Cardiac muscle cell (in vitro differentiated cells and primary cell): ENCODE data around the gene MIAT. TPM values are rescaled to one million over a fixed set of nuclear protein-coding genes. Genes with fewer than 3 reads are reported as not detected.

ENCODE experiments used
- DNase-seq, 2 donors: peaks; one replicate each; pipeline versions ENCODE4 v3.0.0 to v3.0.0-alpha.2; 2010 to 2017; ENCODE audit warnings: low read depth in 1 of 2, low spot score in 1 of 2
- H3K27ac ChIP-seq: fragments of 200-600 bp; sonication (generic); 2 replicates; pipeline ENCODE4 v1.5.1; 2016
- H3K27me3 ChIP-seq: fragments of 200-600 bp; sonication (generic); 2 replicates; pipeline ENCODE4 v1.6.0; 2016; ENCODE audit warnings: control low read depth
- H3K36me3 ChIP-seq: fragments of 200-600 bp; sonication (generic); 2 replicates; pipeline ENCODE4 v1.5.1; 2016; ENCODE audit warnings: control low read depth
- H3K4me1 ChIP-seq: fragments of 200-600 bp; sonication (generic); 2 replicates; pipeline ENCODE4 v1.8.1; 2017; ENCODE audit warnings: low read depth, mild to moderate bottlenecking, mixed run types
- H3K4me3 ChIP-seq: fragments of 200-600 bp; sonication (generic); 2 replicates; pipeline ENCODE4 v1.5.1; 2016; ENCODE audit warnings: mild to moderate bottlenecking
- H3K9me3 ChIP-seq: fragments of 200-600 bp; sonication (generic); 2 replicates; pipeline ENCODE4 v1.5.1; 2017; ENCODE audit warnings: low read depth, mild to moderate bottlenecking, control low read depth
- CTCF ChIP-seq: IDR thresholded peaks from 2 replicates; pipeline ENCODE4 v1.5.1; 2012; ENCODE audit warnings: low read depth, mild to moderate bottlenecking, low read length
- polyA plus RNA-seq: library from polyadenylated mRNA; unstranded; fragments of >200 nt; fragmentation: Nextera tagmentation; extraction: Ambion mirVana; gene quantifications from 2 replicates; pipeline ENCODE4 v1.2.1, GENCODE V29; 2016
- total RNA-seq: library from RNA; depleted of rRNA; stranded (reverse); fragments of >200 nt; gene quantifications from 2 replicates; pipeline ENCODE4 v1.2.3, GENCODE V29; 2016

MIAT gene
- total and polyA plus RNA-seq, 2 experiments from 2014 or later, result 0.11 to 0.66 TPM

GRCh38 chr22:26663374-26663923 lies 6.1 kb downstream of the MIAT start:
- TF ChIP-seq CTCF, result no peak
- peaks cover 10% of the 10 kb centered on the region for H3K27me3 ChIP-seq
- no peaks in the 10 kb centered on the region for H3K36me3 ChIP-seq
- H3K9me3 ChIP-seq, result no peaks in the 10 kb centered on the region
- H3K27ac ChIP-seq, result no peak overlapping the region
- no peak for DNase-seq
- peaks cover 2% of the 10 kb centered on the region for H3K4me1 ChIP-seq
- no peak overlapping the region for H3K4me3 ChIP-seq

- Histone ChIP-seq H3K27me3 (no peaks in the 10 kb centered on the region), H3K4me1 (no peaks in the 10 kb centered on the region), H3K4me3 (no peak overlapping the region), H3K9me3 (no peaks in the 10 kb centered on the region), H3K36me3 (no peaks in the 10 kb centered on the region), H3K27ac (no peak overlapping the region)
- no peak for DNase-seq
- TF ChIP-seq CTCF, result no peak
Observed at GRCh38 chr22:26665813-26666231, 8.4 kb downstream of the MIAT start.

- H3K9me3 ChIP-seq, result no peaks in the 10 kb centered on the region
- no peak for TF ChIP-seq CTCF
- DNase-seq, result no peak
- no peaks in the 10 kb centered on the region for H3K4me1 ChIP-seq
- no peaks in the 10 kb centered on the region for H3K36me3 ChIP-seq
- no peak overlapping the region for H3K4me3 ChIP-seq
- H3K27me3 ChIP-seq, result no peaks in the 10 kb centered on the region
- no peak overlapping the region for H3K27ac ChIP-seq
Observed at GRCh38 chr22:26667140-26667539, 9.8 kb downstream of the MIAT start.

GRCh38 chr22:26669060-26669481 lies 11.7 kb downstream of the MIAT start:
- peaks cover 7% of the 10 kb centered on the region for H3K4me1 ChIP-seq
- no peak overlapping the region for H3K27ac ChIP-seq
- TF ChIP-seq CTCF, result no peak
- peak in 1 of 2 donors; percentile 50 for DNase-seq
- no peak overlapping the region for H3K4me3 ChIP-seq
- no peaks in the 10 kb centered on the region for H3K27me3 ChIP-seq
- H3K36me3 ChIP-seq, result no peaks in the 10 kb centered on the region
- H3K9me3 ChIP-seq, result no peaks in the 10 kb centered on the region

GRCh38 chr22:26670459-26670858 lies 13.1 kb downstream of the MIAT start:
- no peak overlapping the region for H3K4me3 ChIP-seq
- H3K36me3 ChIP-seq, result no peaks in the 10 kb centered on the region
- H3K9me3 ChIP-seq, result no peaks in the 10 kb centered on the region
- DNase-seq, result no peak
- TF ChIP-seq CTCF, result no peak
- no peaks in the 10 kb centered on the region for H3K27me3 ChIP-seq
- H3K27ac ChIP-seq, result no peak overlapping the region
- H3K4me1 ChIP-seq, result peaks cover 7% of the 10 kb centered on the region
